HL-60 (cell line): ENCODE results near the gene CCDC85B.

Experiments used
- DNase-seq, 2 experiments: peaks; one replicate each; pipeline ENCODE4 v3.0.0-alpha.2; 2010 to 2020; ENCODE audit warnings: low read depth in 1 of 2, low spot score in 1 of 2
- H3K27ac ChIP-seq: fragments of 250-450 bp; sonication (Bioruptor Pico); replicated peaks from 2 replicates; pipeline ENCODE4 v1.5.1; 2020; ENCODE audit warnings: mild to moderate bottlenecking, moderate library complexity
- H3K27me3 ChIP-seq: fragments of 250-450 bp; sonication (Bioruptor Pico); 2 replicates; pipeline ENCODE4 v1.5.1; 2021; ENCODE audit warnings: mild to moderate bottlenecking, moderate library complexity; ENCODE audit not compliant: insufficient read depth, poor library complexity, severe bottlenecking
- H3K4me3 ChIP-seq: replicated peaks from 2 replicates; pipeline ENCODE4 v1.5.1; 2011; ENCODE audit warnings: mild to moderate bottlenecking, control low read depth, low read length; ENCODE audit not compliant: insufficient read depth
- CTCF ChIP-seq: IDR thresholded peaks from one replicate; pipeline ENCODE4 v1.5.1; 2011; ENCODE audit warnings: low read length, control low read depth, inconsistent platforms; ENCODE audit not compliant: insufficient read depth
- GABPA ChIP-seq: IDR thresholded peaks from 2 replicates; pipeline ENCODE4 v1.6.1; 2012; ENCODE audit warnings: low read depth
- POLR2AphosphoS5 ChIP-seq: IDR thresholded peaks from 2 replicates; pipeline ENCODE4 v1.6.1; 2012; ENCODE audit warnings: low read depth
- REST ChIP-seq: IDR thresholded peaks from 2 replicates; pipeline ENCODE4 v1.6.1; 2012; ENCODE audit warnings: low read depth; ENCODE audit not compliant: insufficient replicate concordance
- SPI1 ChIP-seq: IDR thresholded peaks from 2 replicates; pipeline ENCODE4 v1.6.1; 2012; ENCODE audit warnings: low read depth, mild to moderate bottlenecking, borderline replicate concordance

CCDC85B gene

GRCh38 chr11:65921876-65922275 lies 31.4 kb downstream of the CCDC85B start:
- H3K4me3 ChIP-seq = no peak overlapping the region
- TF ChIP-seq CTCF (no peak), POLR2AphosphoS5 (no peak), REST (no peak), SPI1 (no peak), GABPA (no peak)
- no peak overlapping the region for H3K27ac ChIP-seq
- DNase-seq = no peak
- no peaks in the 10 kb centered on the region for H3K27me3 ChIP-seq

DNA sequence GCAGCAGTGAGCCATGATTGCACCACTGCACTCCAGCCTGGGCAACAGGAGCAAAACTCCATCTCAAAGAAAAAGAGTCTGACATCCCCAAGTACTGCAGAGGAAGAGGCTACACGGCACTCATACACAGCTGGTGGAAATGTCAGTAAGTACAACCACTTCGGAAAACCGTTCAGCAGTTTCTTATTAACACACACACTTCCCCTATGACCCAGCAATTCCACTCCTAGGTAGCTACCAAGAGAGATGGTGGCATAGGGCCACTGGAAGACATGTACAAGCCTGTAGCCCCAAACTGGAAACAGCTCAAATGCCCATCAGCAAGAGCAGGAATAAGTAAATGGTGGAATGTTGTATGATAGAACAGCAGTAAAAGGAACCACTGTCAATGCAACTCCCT lies 32.1 kb downstream of the CCDC85B start:
- peak in 1 of 2 experiments; percentile 53 for DNase-seq
- Histone ChIP-seq H3K4me3 (no peak overlapping the region), H3K27ac (0 out of 2 replicates have a peak overlapping the region, but pooled peaks have one; percentile 3), H3K27me3 (no peaks in the 10 kb centered on the region)
- TF ChIP-seq GABPA = no peak
- TF ChIP-seq REST = no peak
- peak; percentile 55 for TF ChIP-seq SPI1
- no peak for TF ChIP-seq CTCF
- TF ChIP-seq POLR2AphosphoS5 = peak; percentile 9; the same call in 1 of the 2 replicates

DNA sequence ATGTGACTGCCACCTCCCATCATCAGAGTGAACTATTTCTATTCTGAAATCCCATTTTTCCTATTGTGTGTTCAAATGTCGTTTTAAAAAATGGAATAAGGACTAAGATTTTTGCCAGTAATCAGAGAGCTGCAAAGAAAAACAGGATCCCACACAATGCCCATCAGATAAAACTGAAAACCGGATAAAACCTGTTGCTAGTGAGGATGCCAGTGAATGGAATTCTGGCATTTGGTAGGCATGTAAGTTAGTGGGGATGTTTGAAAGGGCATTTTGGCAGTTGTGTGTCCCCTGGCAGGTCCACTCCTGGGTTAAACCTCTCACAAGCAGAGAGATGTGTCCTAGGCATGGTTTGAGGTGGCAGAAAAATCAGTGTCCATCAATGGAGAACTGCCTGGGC lies 34.9 kb downstream of the CCDC85B start:
- no peak for DNase-seq
- Histone ChIP-seq H3K27ac (no peak overlapping the region), H3K4me3 (no peak overlapping the region), H3K27me3 (no peaks in the 10 kb centered on the region)
- no peak for TF ChIP-seq SPI1

DNA sequence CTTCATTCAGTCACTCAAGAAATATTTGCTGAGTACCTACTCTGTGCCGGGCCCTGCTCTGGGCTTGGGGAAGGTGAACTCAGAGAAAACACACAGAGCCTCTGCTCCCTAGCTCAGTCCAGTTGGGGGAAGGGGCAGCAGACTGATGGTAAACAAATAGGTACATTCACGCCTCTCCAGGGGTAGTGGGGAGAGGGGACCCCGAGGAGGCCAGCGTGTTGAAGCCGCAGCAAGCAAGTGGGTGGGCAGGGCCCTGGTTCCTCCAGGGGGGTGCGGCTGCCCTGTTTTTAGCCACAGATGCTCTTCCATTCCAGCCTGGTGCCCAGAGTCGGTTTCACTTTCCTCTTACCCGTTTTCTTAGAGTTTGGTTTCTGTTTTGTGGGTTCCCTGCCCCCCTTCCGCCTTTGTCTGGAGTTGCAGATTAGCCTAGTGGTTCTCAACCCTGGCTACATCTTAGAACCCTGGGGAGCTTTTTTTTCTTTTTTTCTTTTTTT lies 37.5 kb downstream of the CCDC85B start:
- TF ChIP-seq SPI1 = peak; percentile 13; the same call in 1 of the 2 replicates
- no peak for TF ChIP-seq POLR2AphosphoS5
- DNase-seq = peak in 1 of 2 experiments; percentile 80
- H3K27me3 ChIP-seq = no peaks in the 10 kb centered on the region
- H3K27ac ChIP-seq = peak overlapping the region; percentile 62
- H3K4me3 ChIP-seq = 0 out of 2 replicates have a peak overlapping the region, but pooled peaks have one; percentile 5

DNA sequence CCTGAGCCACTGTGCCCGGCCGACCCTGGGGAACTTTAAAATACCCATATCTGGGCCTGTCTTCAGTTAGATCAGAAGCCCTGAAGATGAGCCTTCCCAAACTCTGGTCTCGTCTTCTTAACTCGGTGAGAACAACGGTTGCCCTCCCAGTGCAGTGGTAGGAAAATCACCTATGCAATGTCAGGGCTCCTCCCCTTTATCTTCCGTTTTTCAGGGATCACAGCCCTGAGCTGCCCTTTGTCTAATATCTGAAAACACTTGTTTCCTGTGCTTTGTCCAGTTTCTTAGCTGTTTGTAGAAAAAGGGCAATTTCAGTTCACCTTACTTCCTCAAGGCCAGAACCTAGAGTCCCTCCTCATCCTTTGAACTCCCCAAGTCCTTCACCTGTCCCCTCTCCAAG lies 38.2 kb downstream of the CCDC85B start:
- peak in 1 of 2 experiments; percentile 16 for DNase-seq
- H3K4me3 ChIP-seq = no peak overlapping the region
- H3K27me3 ChIP-seq = no peaks in the 10 kb centered on the region
- H3K27ac ChIP-seq = peak overlapping the region; percentile 62
- no peak for TF ChIP-seq POLR2AphosphoS5
- TF ChIP-seq REST = no peak
- no peak for TF ChIP-seq GABPA
- TF ChIP-seq CTCF = no peak
- no peak for TF ChIP-seq SPI1
